Endothelial cell of umbilical vein (primary cell): ENCODE results near the gene HYAL1. TPM values are rescaled to one million over a fixed set of nuclear protein-coding genes. Genes with fewer than 3 reads are reported as not detected.

Experiments used
- BruUV-seq: library from RNA; stranded (reverse); fragments of 400-500 nt; replicated peaks from 2 replicates; lab custom pipeline; 2021; lab: Mats Ljungman, UMichigan
- CTCF ChIA-PET: fragments of 300-600, 350-600 bp; sonication (Branson Sonifier 250); formaldehyde crosslinking; loops from one replicate; lab custom pipeline; 2021; ENCODE audit warnings: antibody characterized with exemption, inconsistent platforms; lab: Charles Lee
- POLR2A ChIA-PET: fragments of 300-600, 350-600 bp; sonication (Branson Sonifier 250); formaldehyde crosslinking; loops from one replicate; lab custom pipeline; 2021; ENCODE audit warnings: antibody characterized with exemption, inconsistent platforms; lab: Charles Lee
- DNase-seq: peaks from one replicate; pipeline ENCODE4 v3.0.0-alpha.2; 2011; ENCODE audit warnings: low read depth, low spot score
- FAIRE-seq: peaks from 2 replicates; lab custom pipeline; 2011; peaks lifted over from hg19 to GRCh38; lab: Jason Lieb, UNC
- H2AFZ ChIP-seq: 2 replicates; pipeline ENCODE4 v1.6.0; 2012; ENCODE audit warnings: low read depth, low read length, control low read depth, inconsistent platforms
- H3K27ac ChIP-seq: 2 replicates; pipeline ENCODE4 v1.5.1; 2011; ENCODE audit warnings: low read depth, mild to moderate bottlenecking, control low read depth, low read length, moderate library complexity; ENCODE audit not compliant: insufficient read depth
- H3K27me3 ChIP-seq, 2 experiments: 2 replicates each; pipeline versions ENCODE4 v1.6.0 to v1.6.1; 2011; ENCODE audit warnings: low read length in 2 of 2, mixed read lengths in 1 of 2; ENCODE audit not compliant: control insufficient read depth in 2 of 2, insufficient read depth in 2 of 2
- H3K36me3 ChIP-seq, 2 experiments: 2 replicates in 1 of 2; 3 replicates in 1 of 2; pipeline ENCODE4 v1.5.1; 2011; ENCODE audit warnings: low read length in 2 of 2, mild to moderate bottlenecking in 1 of 2, moderate library complexity in 1 of 2; ENCODE audit not compliant: control insufficient read depth in 2 of 2, insufficient read depth in 2 of 2; ENCODE audit errors: extremely low read depth in 1 of 2
- H3K4me1 ChIP-seq: 3 replicates; pipeline ENCODE4 v1.5.1; 2011; ENCODE audit warnings: mild to moderate bottlenecking, low read length; ENCODE audit not compliant: control insufficient read depth, insufficient read depth; ENCODE audit errors: extremely low read depth
- H3K4me2 ChIP-seq: 2 replicates; pipeline ENCODE4 v1.6.1; 2011; ENCODE audit warnings: low read length, control low read depth, mixed read lengths; ENCODE audit not compliant: insufficient read depth
- H3K4me3 ChIP-seq, 3 experiments: fragments of 200-600 bp in 1 of 3; sonication (generic), shearing (Covaris generic) in 1 of 3; replicated peaks in 1 of 3; 2 replicates each; pipeline ENCODE4 v1.5.1; 2011 to 2016; ENCODE audit warnings: control low read depth in 3 of 3, low read length in 3 of 3, mild to moderate bottlenecking in 2 of 3, inconsistent platforms in 1 of 3, low read depth in 1 of 3, moderate library complexity in 1 of 3; ENCODE audit not compliant: insufficient read depth in 1 of 3
- H3K79me2 ChIP-seq: 2 replicates; pipeline ENCODE4 v1.6.0; 2012; ENCODE audit warnings: low read length, inconsistent platforms; ENCODE audit not compliant: control insufficient read depth, insufficient read depth
- H3K9ac ChIP-seq: replicated peaks from 2 replicates; pipeline ENCODE3; 2011; ENCODE audit warnings: low read length, control low read depth; ENCODE audit not compliant: insufficient read depth; ENCODE audit errors: extremely low read depth
- H3K9me1 ChIP-seq: replicated peaks from 3 replicates; pipeline ENCODE4 v1.6.0; 2011; ENCODE audit warnings: mild to moderate bottlenecking, low read length; ENCODE audit not compliant: control insufficient read depth, insufficient read depth; ENCODE audit errors: extremely low read depth
- H3K9me3 ChIP-seq: replicated peaks from 2 replicates; pipeline ENCODE4 v1.5.1; 2012; ENCODE audit warnings: low read length, inconsistent platforms; ENCODE audit not compliant: control insufficient read depth, insufficient read depth
- H4K20me1 ChIP-seq: replicated peaks from 2 replicates; pipeline ENCODE3; 2011; ENCODE audit warnings: mild to moderate bottlenecking, low read length; ENCODE audit not compliant: control insufficient read depth, insufficient read depth; ENCODE audit errors: extremely low read depth
- CTCF ChIP-seq, 2 donors: IDR thresholded peaks; 1 replicate in 1 of 2; 2 replicates in 1 of 2; pipeline ENCODE4 v1.5.1; 2011; ENCODE audit warnings: low read length in 2 of 2, mild to moderate bottlenecking in 2 of 2, moderate library complexity in 2 of 2, control low read depth in 1 of 2, inconsistent platforms in 1 of 2, low read depth in 1 of 2; ENCODE audit not compliant: insufficient read depth in 1 of 2; ENCODE audit errors: extremely low read depth in 1 of 2
- EZH2 ChIP-seq: IDR thresholded peaks from 2 replicates; pipeline ENCODE4 v1.6.1; 2012; ENCODE audit warnings: borderline replicate concordance, low read depth, mild to moderate bottlenecking, moderate library complexity, low read length, inconsistent platforms; ENCODE audit not compliant: severe bottlenecking
- GATA2 ChIP-seq: IDR thresholded peaks from 2 replicates; pipeline ENCODE4 v1.7.0; 2011; ENCODE audit warnings: low read depth, mild to moderate bottlenecking, moderate library complexity, mixed read lengths, low read length; ENCODE audit not compliant: insufficient read length, insufficient read depth
- JUN ChIP-seq: IDR thresholded peaks from 2 replicates; pipeline ENCODE4 v1.6.1; 2011; ENCODE audit warnings: borderline replicate concordance, low read depth; ENCODE audit not compliant: insufficient read length, insufficient read depth
- MAX ChIP-seq: IDR thresholded peaks from 2 replicates; pipeline ENCODE4 v1.6.1; 2011; ENCODE audit not compliant: insufficient read depth, insufficient read length
- dilution Hi-C: fragments of 300-500 bp; cut with MboI; formaldehyde crosslinking; loops from one replicate; pipeline ENCODE4 v1.15.0; 2019; ENCODE audit warnings: low sequenced_read_pairs; ENCODE audit not compliant: extremely low pct_ligation_motif_present
- intact Hi-C: fragments of 100-400 bp; cut with micrococcal nuclease; formaldehyde crosslinking; loops from one replicate; pipeline ENCODE4 v1.10.0; 2022
- polyA plus RNA-seq, 4 experiments: library from polyadenylated mRNA; depleted of rRNA in 3 of 4; stranded (reverse) in 3 of 4; unstranded in 1 of 4; fragments of >200 nt; gene quantifications; 2 replicates each; pipeline versions ENCODE4 v1.2.1 to v1.2.3, GENCODE V29; 2011 to 2012; ENCODE audit warnings: missing spikeins in 1 of 4
- total RNA-seq: library from RNA; stranded (reverse); gene quantifications from 2 replicates; pipeline ENCODE4 v1.2.3, GENCODE V29; 2021

HYAL1 gene
- total and polyA plus RNA-seq, 2 donors (not counting 3 experiments of a cell fraction or from before 2014, with no cell fraction given) = 2.2 to 3.3 TPM

- intact Hi-C loops (no loop called here), dilution Hi-C loops (no loop called here)
- Histone ChIP-seq H3K4me2 (no peak overlapping the region), H3K79me2 (no peaks in the 10 kb centered on the region), H3K4me1 (peaks cover 2% of the 10 kb centered on the region), H3K4me3 (no peak overlapping the region), H3K9me3 (no peaks in the 10 kb centered on the region), H3K27me3 (peaks cover 18 to 24% of the 10 kb centered on the region in 2 experiments), H4K20me1 (no peaks in the 10 kb centered on the region), H3K9me1 (no peaks in the 10 kb centered on the region), H3K36me3 (no peaks in the 10 kb centered on the region), H3K27ac (no peak overlapping the region), H2AFZ (no peak overlapping the region), H3K9ac (no peak overlapping the region)
- ChIA-PET POLR2A (no interaction called here), CTCF (interaction anchor here (0.8 to 4.9 kb wide), 15 partner anchors 8 to 94 kb away, joined by 3 to 53 read pairs (median 4); partner anchors contain the start of genes HYAL2 and IFRD2)
- TF ChIP-seq GATA2 = no peak
- peak; percentile 86 for TF ChIP-seq EZH2
- TF ChIP-seq JUN = no peak
- DNase-seq (no peak), FAIRE-seq (no peak)
- no TSS peak for BruUV-seq
These were observed 28.0 kb downstream of the HYAL1 start for GRCh38 chr3:50275141-50275995.

- DNase-seq (peak; percentile 70), FAIRE-seq (peak; percentile 84)
- Histone ChIP-seq H3K27ac (no peak overlapping the region), H3K4me3 (no peak overlapping the region), H3K36me3 (no peaks in the 10 kb centered on the region), H3K79me2 (no peaks in the 10 kb centered on the region), H3K9me3 (no peaks in the 10 kb centered on the region), H3K27me3 (peaks cover 18 to 24% of the 10 kb centered on the region in 2 experiments), H3K9ac (no peak overlapping the region), H3K9me1 (no peaks in the 10 kb centered on the region), H2AFZ (no peak overlapping the region), H3K4me2 (no peak overlapping the region), H4K20me1 (no peaks in the 10 kb centered on the region), H3K4me1 (peaks cover 2% of the 10 kb centered on the region)
- POLR2A ChIA-PET = no interaction called here
- BruUV-seq = no TSS peak
- TF ChIP-seq MAX (no peak), CTCF (IDR thresholded peaks at IDR 0.05; ENCODE audit: extremely low read depth in 1 of 2, insufficient read depth in 1 of 2, low read depth in 1 of 2, low read length in 2 of 2) (peak; percentile 87 to 94)
- dilution Hi-C loops (no loop called here), intact Hi-C loops (loop anchor here (1.0 kb wide), 1 partner anchor 50 kb away; no protein-coding TSS in a partner anchor)
- CTCF ChIA-PET = interaction anchor here (0.8 to 4.9 kb wide), 15 partner anchors 9 to 110 kb away, joined by 3 to 53 read pairs (median 4); partner anchors contain the start of genes HYAL2 and IFRD2
These were observed 28.8 kb downstream of the HYAL1 start for GRCh38 chr3:50274371-50275104.
